IPS-11a (cell line): ENCODE results near the gene MCC.

ENCODE experiments used
- H3K4me3 ChIP-seq: one replicate; pipeline ENCODE4 v1.5.1; 2013; ENCODE audit warnings: low read depth, low read length, control low read depth

Gene MCC

GRCh38 chr5:113063927-113064326, 424.3 kb downstream of the MCC start:
- no peak overlapping the region for H3K4me3 ChIP-seq

- H3K4me3 ChIP-seq, result no peak overlapping the region
These were observed 425.3 kb downstream of the MCC start for GRCh38 chr5:113062869-113063508.

- H3K4me3 ChIP-seq, result no peak overlapping the region
These were observed 426.1 kb downstream of the MCC start for GRCh38 chr5:113061846-113062780.

GRCh38 chr5:113060408-113061025, 427.7 kb downstream of the MCC start:
- H3K4me3 ChIP-seq, result no peak overlapping the region

- no peak overlapping the region for H3K4me3 ChIP-seq
These were observed 428.8 kb downstream of the MCC start for GRCh38 chr5:113059232-113060040.

GRCh38 chr5:113058706-113059226, 429.5 kb downstream of the MCC start:
- no peak overlapping the region for H3K4me3 ChIP-seq

GRCh38 chr5:113058269-113058668, 430.0 kb downstream of the MCC start:
- H3K4me3 ChIP-seq, result no peak overlapping the region

GRCh38 chr5:113057557-113057984, 430.7 kb downstream of the MCC start:
- no peak overlapping the region for H3K4me3 ChIP-seq

- H3K4me3 ChIP-seq, result no peak overlapping the region
These were observed 431.3 kb downstream of the MCC start for GRCh38 chr5:113056988-113057387.

- no peak overlapping the region for H3K4me3 ChIP-seq
These were observed 433.4 kb downstream of the MCC start for GRCh38 chr5:113054899-113055298.

GRCh38 chr5:113053511-113053995, 434.7 kb downstream of the MCC start:
- no peak overlapping the region for H3K4me3 ChIP-seq

- H3K4me3 ChIP-seq, result no peak overlapping the region
These were observed 436.0 kb downstream of the MCC start for GRCh38 chr5:113052041-113052795.

- no peak overlapping the region for H3K4me3 ChIP-seq
These were observed 437.4 kb downstream of the MCC start for GRCh38 chr5:113050721-113051382.

GRCh38 chr5:113048931-113049330, 439.3 kb downstream of the MCC start:
- no peak overlapping the region for H3K4me3 ChIP-seq

- no peak overlapping the region for H3K4me3 ChIP-seq
These were observed 440.3 kb downstream of the MCC start for GRCh38 chr5:113047733-113048652.

- H3K4me3 ChIP-seq, result no peak overlapping the region
These were observed 441.0 kb downstream of the MCC start for GRCh38 chr5:113047234-113047633.

- no peak overlapping the region for H3K4me3 ChIP-seq
These were observed 443.3 kb downstream of the MCC start for GRCh38 chr5:113044776-113045465.
